Smooth muscle cell (in vitro differentiated cells): ENCODE results near the gene C6orf120. TPM values are rescaled to one million over a fixed set of nuclear protein-coding genes. Genes with fewer than 3 reads are reported as not detected.

Source experiments
- DNase-seq: peaks from one replicate; lab custom pipeline; 2025; ENCODE audit not compliant: unreplicated experiment; lab: John Stamatoyannopoulos, UW
- H2AFZ ChIP-seq: fragments of 200-600 bp; sonication (generic); 2 replicates; pipeline ENCODE4 v1.6.0; 2016; ENCODE audit warnings: antibody characterized with exemption, low read depth, mild to moderate bottlenecking
- H3F3A ChIP-seq: fragments of 200-600 bp; sonication (generic); 2 replicates; pipeline ENCODE4 v1.6.0; 2017; ENCODE audit warnings: antibody characterized with exemption, low read depth
- H3K27ac ChIP-seq: fragments of 200-600 bp; sonication (generic); 2 replicates; pipeline ENCODE4 v1.5.1; 2016; ENCODE audit warnings: low read depth, mild to moderate bottlenecking
- H3K27me3 ChIP-seq: fragments of 200-600 bp; sonication (generic); 2 replicates; pipeline ENCODE4 v1.6.1; 2016; ENCODE audit warnings: low read depth, mild to moderate bottlenecking
- H3K36me3 ChIP-seq: fragments of 200-600 bp; sonication (generic); 2 replicates; pipeline ENCODE4 v1.5.1; 2016; ENCODE audit warnings: low read depth
- H3K4me1 ChIP-seq: fragments of 200-600 bp; sonication (generic); 2 replicates; pipeline ENCODE4 v1.5.1; 2016; ENCODE audit warnings: low read depth
- H3K4me2 ChIP-seq: fragments of 200-600 bp; sonication (generic); 2 replicates; pipeline ENCODE4 v1.6.0; 2016; ENCODE audit warnings: mild to moderate bottlenecking
- H3K4me3 ChIP-seq: fragments of 200-600 bp; sonication (generic); 2 replicates; pipeline ENCODE4 v1.5.1; 2016; ENCODE audit warnings: mild to moderate bottlenecking
- H3K79me2 ChIP-seq: fragments of 200-600 bp; sonication (generic); 2 replicates; pipeline ENCODE4 v1.6.0; 2016; ENCODE audit warnings: low read depth, mild to moderate bottlenecking
- H3K9ac ChIP-seq: fragments of 200-600 bp; sonication (generic); 2 replicates; pipeline ENCODE4 v1.6.0; 2016; ENCODE audit warnings: low read depth
- H3K9me3 ChIP-seq: fragments of 200-600 bp; sonication (generic); replicated peaks from 2 replicates; pipeline ENCODE4 v1.5.1; 2016; ENCODE audit warnings: low read depth
- H4K20me1 ChIP-seq: fragments of 200-600 bp; sonication (generic); 2 replicates; pipeline ENCODE4 v1.6.0; 2016; ENCODE audit warnings: low read depth
- CTCF ChIP-seq: fragments of 200-600 bp; sonication (generic); IDR thresholded peaks from 2 replicates; pipeline ENCODE4 v1.5.1; 2017; ENCODE audit warnings: borderline replicate concordance, mild to moderate bottlenecking, antibody characterized with exemption; ENCODE audit not compliant: insufficient read depth, poor library complexity, severe bottlenecking
- WGBS: methylation state at CpG from one replicate; pipeline ENCODE4 v1.1.7; 2016; ENCODE audit warnings: low lambda C conversion rate; 5-methylcytosine and 5-hydroxymethylcytosine counted together
- polyA plus RNA-seq: library from polyadenylated mRNA; unstranded; fragments of >200 nt; fragmentation: Nextera tagmentation; extraction: Ambion mirVana; gene quantifications from 2 replicates; pipeline ENCODE4 v1.2.1, GENCODE V29; 2016
- total RNA-seq: library from RNA; depleted of rRNA; stranded (reverse); fragments of >200 nt; gene quantifications from 2 replicates; pipeline ENCODE4 v1.2.3, GENCODE V29; 2014

Gene C6orf120
- total and polyA plus RNA-seq, 2 experiments from 2014 or later, result 30.2 to 50.2 TPM

- under 1% methylated on average over 41 of the region's 89 CpGs for WGBS
- H3K9ac ChIP-seq, result peak within 1 kb of the TSS; percentile 52
- peak; percentile 25 for DNase-seq
- TF ChIP-seq CTCF, result no peak
- H3K36me3 ChIP-seq, result no peaks in the 10 kb centered on the region
- H3K4me1 ChIP-seq, result peaks cover 20% of the 10 kb centered on the region
- no peaks in the 10 kb centered on the region for H3K9me3 ChIP-seq
- peaks cover 35% of the 10 kb centered on the region for H4K20me1 ChIP-seq
- H3K27ac ChIP-seq, result peak within 1 kb of the TSS; percentile 74
- H3K4me3 ChIP-seq, result peak within 1 kb of the TSS; percentile 73
- H3K4me2 ChIP-seq, result peak within 1 kb of the TSS; percentile 95
- peaks cover 3% of the 10 kb centered on the region for H3F3A ChIP-seq
- H3K27me3 ChIP-seq, result no peaks in the 10 kb centered on the region
- peaks cover 31% of the 10 kb centered on the region for H3K79me2 ChIP-seq
- H2AFZ ChIP-seq, result peak within 1 kb of the TSS; percentile 92
Measured at GRCh38 chr6:169724494-169725124, 22.7 kb downstream of the C6orf120 start, which contains the start of gene PHF10. Gene PHF10 (minus strand): TSS chr6:169724500. CDS start chr6:169723931, 569 bp downstream.

- H3K9ac ChIP-seq, result peak overlapping the region; percentile 52
Measured at GRCh38 chr6:169725125-169726048, 23.5 kb downstream of the C6orf120 start.

GRCh38 chr6:169726049-169726400 lies 24.1 kb downstream of the C6orf120 start:
- WGBS, result 89% methylated on average over 1 of the region's 1 CpG
- H4K20me1 ChIP-seq, result peaks cover 22% of the 10 kb centered on the region
- H3K4me1 ChIP-seq, result peaks cover 20% of the 10 kb centered on the region
- H3K9ac ChIP-seq, result no peak overlapping the region
- no peak overlapping the region for H3K27ac ChIP-seq
- DNase-seq, result no peak
- no peak overlapping the region for H3K4me2 ChIP-seq
- H2AFZ ChIP-seq, result no peak overlapping the region
- no peaks in the 10 kb centered on the region for H3K9me3 ChIP-seq
- no peak for TF ChIP-seq CTCF
- H3K27me3 ChIP-seq, result no peaks in the 10 kb centered on the region
- H3K4me3 ChIP-seq, result no peak overlapping the region
- no peaks in the 10 kb centered on the region for H3K36me3 ChIP-seq
- H3F3A ChIP-seq, result peaks cover 3% of the 10 kb centered on the region
- peaks cover 17% of the 10 kb centered on the region for H3K79me2 ChIP-seq

More at GRCh38 chr6:169725125-169726048, 23.5 kb downstream of the C6orf120 start:
- Histone ChIP-seq H3K79me2 (peaks cover 23% of the 10 kb centered on the region), H3K36me3 (no peaks in the 10 kb centered on the region), H3K9me3 (no peaks in the 10 kb centered on the region), H3K4me1 (peaks cover 20% of the 10 kb centered on the region), H3K4me3 (peak overlapping the region; percentile 73), H3F3A (peaks cover 3% of the 10 kb centered on the region), H4K20me1 (peaks cover 28% of the 10 kb centered on the region), H3K27ac (peak overlapping the region; percentile 74), H3K4me2 (peak overlapping the region; percentile 95), H3K27me3 (no peaks in the 10 kb centered on the region), H2AFZ (peak overlapping the region; percentile 92)
- no peak for DNase-seq
- whole genome bisulfite sequencing, result 21% methylated on average over 29 of the region's 29 CpGs
- TF ChIP-seq CTCF, result no peak
